ENCODE results near the gene PEAR1.

PEAR1 gene

DNA sequence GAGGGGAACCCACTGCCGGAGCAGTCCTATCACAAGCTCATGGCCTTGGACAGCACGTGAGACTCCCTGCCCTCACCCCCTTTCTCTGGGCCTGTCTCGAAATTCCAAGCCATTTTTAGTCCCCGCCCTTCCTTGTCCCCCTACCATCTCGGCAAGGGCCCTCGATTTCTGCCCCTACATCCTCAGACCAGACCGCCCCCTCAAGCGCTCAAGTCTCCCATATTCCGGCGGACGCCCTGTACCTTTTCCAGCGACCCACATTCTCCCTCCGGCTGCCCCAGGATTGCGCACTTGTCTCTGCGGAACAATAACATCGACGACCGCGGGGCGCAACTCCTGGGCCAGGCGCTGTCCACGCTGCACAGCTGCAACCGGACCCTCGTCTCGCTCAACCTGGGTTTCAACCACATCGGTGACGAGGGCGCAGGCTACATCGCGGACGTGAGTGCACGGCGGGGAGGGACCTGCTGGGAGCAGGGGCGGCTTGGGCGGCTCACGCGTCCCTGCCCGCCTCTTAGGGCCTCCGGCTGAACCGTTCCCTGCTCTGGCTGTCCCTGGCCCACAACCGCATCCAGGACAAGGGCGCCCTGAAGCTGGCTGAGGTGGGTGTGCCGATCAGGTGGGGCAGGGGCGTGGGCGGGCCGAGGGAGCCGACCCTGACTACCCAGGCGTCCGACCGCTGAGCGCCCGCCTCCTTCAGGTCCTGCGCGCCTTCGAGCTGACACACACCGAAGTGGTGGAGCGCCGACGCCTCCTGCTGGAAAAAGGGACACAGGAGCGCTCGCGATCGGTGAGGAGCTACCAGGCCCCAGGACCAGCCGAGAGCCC, 33.9 kb downstream of the PEAR1 start:
- Histone ChIP-seq H3K36me3 (ENCODE audit: control insufficient read depth in 1 of 2, insufficient read depth in 2 of 2, low read length in 2 of 2) (no peaks in the 10 kb centered on the region), H3K9ac (ENCODE audit: low read depth in 1 of 2, low read length in 2 of 2) (no peak overlapping the region), H3K9me3 (ENCODE audit: control insufficient read depth in 1 of 2, low read length in 2 of 2) (no peaks in the 10 kb centered on the region), H3K4me3 (ENCODE audit: low read depth in 1 of 2, low read length in 2 of 2) (peak overlapping the region; percentile 41 to 56), H3K4me1 (ENCODE audit: control insufficient read depth in 1 of 2, insufficient read depth in 2 of 2, low read length in 2 of 2) (peaks cover 9 to 18% of the 10 kb centered on the region in 2 donors), H3K27ac (ENCODE audit: low read depth, low read length) (no peak overlapping the region), H3K27me3 (ENCODE audit: control insufficient read depth in 1 of 2, insufficient read depth in 2 of 2, low read length in 2 of 2) (peaks cover 54 to 59% of the 10 kb centered on the region in 2 donors)

DNA sequence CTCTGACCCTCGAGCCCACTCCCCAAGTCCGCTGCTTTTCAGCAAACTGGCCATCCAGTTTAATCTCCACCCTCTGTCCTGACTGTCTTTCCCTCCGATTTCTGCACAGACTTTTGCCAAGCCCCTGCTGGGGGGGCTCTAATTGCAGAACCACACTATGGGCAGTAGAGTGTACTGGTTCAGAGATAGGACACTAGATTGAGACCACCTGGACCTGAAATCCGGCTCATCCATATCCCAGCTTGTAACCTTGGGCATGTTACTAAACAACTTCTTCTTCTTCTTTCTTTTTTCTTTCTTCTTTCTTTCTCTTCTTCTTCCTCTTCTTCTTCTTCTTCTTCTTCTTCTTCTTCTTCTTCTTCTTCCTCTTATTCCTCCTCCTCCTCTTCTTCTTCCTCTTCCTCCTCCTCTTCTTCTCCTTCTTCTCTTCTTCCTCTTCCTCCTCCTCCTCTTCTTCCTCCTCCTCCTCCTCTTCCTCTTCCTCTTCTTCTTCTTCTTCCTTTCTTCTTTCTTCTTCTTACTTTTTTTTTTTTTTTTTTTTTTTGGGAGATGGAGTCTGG, 34.6 kb downstream of the PEAR1 start:
- no peak overlapping the region for H3K4me3 ChIP-seq (ENCODE audit: low read depth in 1 of 2, low read length in 2 of 2)

DNA sequence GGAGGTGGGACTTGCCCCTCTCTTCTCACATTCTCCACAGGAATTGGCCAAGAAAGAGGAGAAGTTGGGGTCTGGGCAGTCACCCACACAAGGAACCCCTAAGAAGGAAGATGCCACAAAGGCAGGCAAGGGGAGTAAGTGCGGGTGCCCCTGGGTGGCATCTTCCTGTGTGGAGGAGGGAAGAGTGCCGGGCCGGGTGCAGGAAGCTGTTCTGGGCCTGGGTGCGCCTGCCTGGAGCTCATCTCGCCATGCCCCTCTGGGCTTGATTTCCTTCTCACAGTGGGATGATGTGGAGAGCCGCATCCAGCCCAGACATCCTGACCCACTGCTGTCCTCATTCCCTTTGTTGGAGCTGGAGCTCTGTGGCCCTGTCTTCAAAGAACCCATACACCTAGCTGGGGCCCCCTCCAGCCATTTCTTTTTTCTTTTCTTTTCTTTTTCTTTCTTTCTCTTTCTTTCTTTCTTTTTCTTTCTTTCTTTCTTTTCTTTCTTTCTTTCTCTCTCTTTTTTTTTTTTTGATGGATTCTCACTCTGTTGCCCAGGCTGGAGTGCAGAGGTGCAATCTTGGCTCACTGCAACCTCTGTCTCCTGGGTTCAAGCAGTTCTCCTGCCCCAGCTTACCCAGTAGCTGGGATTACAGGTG, 36.2 kb downstream of the PEAR1 start:
- H3K4me1 ChIP-seq (ENCODE audit: control insufficient read depth in 1 of 2, insufficient read depth in 2 of 2, low read length in 2 of 2), result peaks cover 5 to 18% of the 10 kb centered on the region in 2 donors
- peaks cover 36 to 37% of the 10 kb centered on the region in 2 donors for H3K27me3 ChIP-seq (ENCODE audit: control insufficient read depth in 1 of 2, insufficient read depth in 2 of 2, low read length in 2 of 2)
- no peak overlapping the region for H3K27ac ChIP-seq (ENCODE audit: low read depth, low read length)
- no peaks in the 10 kb centered on the region for H3K36me3 ChIP-seq (ENCODE audit: control insufficient read depth in 1 of 2, insufficient read depth in 2 of 2, low read length in 2 of 2)
- no peaks in the 10 kb centered on the region for H3K9me3 ChIP-seq (ENCODE audit: control insufficient read depth in 1 of 2, low read length in 2 of 2)
- no peak overlapping the region for H3K4me3 ChIP-seq (ENCODE audit: low read depth in 1 of 2, low read length in 2 of 2)
- no peak overlapping the region for H3K9ac ChIP-seq (ENCODE audit: low read depth in 1 of 2, low read length in 2 of 2)

More for the DNA sequence above, 34.6 kb downstream of the PEAR1 start:
- Histone ChIP-seq H3K27ac (ENCODE audit: low read depth, low read length) (no peak overlapping the region), H3K9ac (ENCODE audit: low read depth in 1 of 2, low read length in 2 of 2) (no peak overlapping the region), H3K9me3 (ENCODE audit: control insufficient read depth in 1 of 2, low read length in 2 of 2) (no peaks in the 10 kb centered on the region), H3K27me3 (ENCODE audit: control insufficient read depth in 1 of 2, insufficient read depth in 2 of 2, low read length in 2 of 2) (peaks cover 47 to 52% of the 10 kb centered on the region in 2 donors), H3K36me3 (ENCODE audit: control insufficient read depth in 1 of 2, insufficient read depth in 2 of 2, low read length in 2 of 2) (no peaks in the 10 kb centered on the region), H3K4me1 (ENCODE audit: control insufficient read depth in 1 of 2, insufficient read depth in 2 of 2, low read length in 2 of 2) (peaks cover 9 to 18% of the 10 kb centered on the region in 2 donors)

DNA sequence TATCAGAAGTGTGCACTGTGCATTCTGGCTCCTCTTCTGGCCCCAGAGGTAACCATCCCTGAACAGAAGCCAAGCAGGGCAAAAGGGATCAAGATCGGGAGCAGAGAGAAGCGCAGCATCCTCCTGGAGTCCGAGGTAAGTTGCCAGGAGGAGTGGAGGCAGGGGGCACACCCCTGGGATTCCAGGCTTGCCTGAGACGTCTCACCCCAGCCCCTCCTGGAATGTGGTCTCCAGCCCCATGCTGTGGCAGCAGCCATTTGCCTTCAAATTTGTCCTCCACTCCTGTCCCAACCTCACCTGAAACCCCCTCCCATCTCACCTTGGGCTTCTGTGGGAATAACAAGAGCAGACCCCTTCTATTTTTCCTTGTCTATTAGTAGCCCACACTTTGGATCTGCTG, 37.0 kb downstream of the PEAR1 start:
- H3K27ac ChIP-seq (ENCODE audit: low read depth, low read length), result no peak overlapping the region
- no peak overlapping the region for H3K4me3 ChIP-seq (ENCODE audit: low read depth in 1 of 2, low read length in 2 of 2)
- no peak overlapping the region for H3K9ac ChIP-seq (ENCODE audit: low read depth in 1 of 2, low read length in 2 of 2)
- H3K36me3 ChIP-seq (ENCODE audit: control insufficient read depth in 1 of 2, insufficient read depth in 2 of 2, low read length in 2 of 2), result peaks cover under 1 to 6% of the 10 kb centered on the region in 2 donors
- H3K4me1 ChIP-seq (ENCODE audit: control insufficient read depth in 1 of 2, insufficient read depth in 2 of 2, low read length in 2 of 2), result peaks cover 5 to 18% of the 10 kb centered on the region in 2 donors
- peaks cover 28 to 30% of the 10 kb centered on the region in 2 donors for H3K27me3 ChIP-seq (ENCODE audit: control insufficient read depth in 1 of 2, insufficient read depth in 2 of 2, low read length in 2 of 2)
- no peaks in the 10 kb centered on the region for H3K9me3 ChIP-seq (ENCODE audit: control insufficient read depth in 1 of 2, low read length in 2 of 2)

DNA sequence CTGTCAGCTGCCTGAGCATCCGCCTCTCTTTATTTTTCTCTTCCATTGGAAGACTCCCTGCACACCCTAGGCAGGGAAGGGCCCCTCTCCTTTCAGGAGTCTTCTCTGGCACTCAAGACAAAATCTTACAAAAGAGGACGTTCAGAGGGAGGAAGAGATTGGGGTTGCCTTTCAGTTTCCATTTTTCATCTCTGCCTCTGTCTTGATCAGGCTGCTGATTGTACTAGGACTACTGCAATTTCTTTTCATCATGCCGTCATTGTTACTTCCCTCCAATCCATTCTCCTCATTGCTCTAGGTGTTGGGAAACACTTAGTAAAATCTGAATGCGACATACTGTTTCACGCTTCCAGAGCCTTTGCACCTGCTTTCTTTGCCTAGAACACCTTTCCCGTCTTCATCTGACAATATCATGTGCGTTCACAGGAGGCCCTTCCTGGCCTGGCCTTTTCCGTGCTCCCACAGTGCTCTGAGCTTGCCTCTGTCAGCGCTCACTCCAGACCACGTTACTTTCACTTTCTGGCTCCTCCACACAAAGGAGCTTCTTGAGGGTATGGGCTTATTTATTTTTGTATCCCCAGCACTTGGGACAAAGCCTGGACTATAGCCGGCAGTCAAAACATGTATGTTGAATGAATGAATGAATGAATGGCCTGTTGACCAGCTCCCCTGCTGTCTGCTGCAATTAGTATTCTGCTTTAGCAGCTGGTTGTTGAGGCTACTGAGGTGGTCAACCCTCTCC, 37.9 kb downstream of the PEAR1 start:
- Histone ChIP-seq H3K4me1 (ENCODE audit: control insufficient read depth in 1 of 2, insufficient read depth in 2 of 2, low read length in 2 of 2) (peaks cover 5 to 15% of the 10 kb centered on the region in 2 donors), H3K27me3 (ENCODE audit: control insufficient read depth in 1 of 2, insufficient read depth in 2 of 2, low read length in 2 of 2) (peaks cover 22 to 24% of the 10 kb centered on the region in 2 donors), H3K4me3 (ENCODE audit: low read depth in 1 of 2, low read length in 2 of 2) (peak overlapping the region; percentile 18 to 33), H3K9ac (ENCODE audit: low read depth in 1 of 2, low read length in 2 of 2) (no peak overlapping the region), H3K36me3 (ENCODE audit: control insufficient read depth in 1 of 2, insufficient read depth in 2 of 2, low read length in 2 of 2) (peaks cover 3 to 12% of the 10 kb centered on the region in 2 donors), H3K27ac (ENCODE audit: low read depth, low read length) (no peak overlapping the region), H3K9me3 (ENCODE audit: control insufficient read depth in 1 of 2, low read length in 2 of 2) (no peaks in the 10 kb centered on the region)

DNA sequence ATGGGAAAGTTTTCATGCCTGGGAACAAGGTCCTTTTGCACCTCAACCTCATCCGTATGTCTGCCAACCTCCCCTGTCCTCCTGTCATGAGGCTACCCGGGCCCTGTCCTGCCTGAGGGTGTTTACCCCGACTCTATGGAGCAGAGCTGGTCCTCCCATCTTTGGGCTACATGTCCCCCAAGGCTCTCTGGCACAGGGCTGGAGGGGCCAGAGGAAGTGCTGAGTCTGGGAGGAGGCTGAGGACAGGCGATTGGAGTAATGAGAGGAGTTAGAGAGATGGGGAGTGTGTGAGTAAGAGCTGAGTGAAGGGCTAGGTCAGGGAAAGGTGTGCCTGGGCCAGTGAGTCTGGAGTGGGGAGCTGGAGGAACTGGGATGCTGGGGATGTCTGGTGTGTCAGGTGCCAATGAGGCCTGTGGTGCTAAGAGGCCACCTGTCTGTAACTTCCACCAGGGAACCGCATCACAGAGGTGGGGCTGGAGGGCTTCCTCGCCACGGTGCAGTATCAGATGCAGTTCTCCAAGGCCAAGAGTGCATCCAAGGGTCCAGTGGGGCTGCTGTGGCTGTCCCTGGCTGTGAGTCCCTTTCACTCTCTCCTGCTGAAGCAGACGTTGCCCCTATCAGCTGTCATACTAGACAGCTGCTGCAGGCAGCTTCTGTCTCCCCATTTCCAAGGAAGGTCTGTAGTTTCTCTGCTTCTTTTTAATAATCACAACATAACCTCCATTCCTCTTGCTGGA, 38.6 kb downstream of the PEAR1 start:
- no peak overlapping the region for H3K9ac ChIP-seq (ENCODE audit: low read depth in 1 of 2, low read length in 2 of 2)
- no peak overlapping the region for H3K27ac ChIP-seq (ENCODE audit: low read depth, low read length)
- H3K36me3 ChIP-seq (ENCODE audit: control insufficient read depth in 1 of 2, insufficient read depth in 2 of 2, low read length in 2 of 2), result peaks cover 3 to 19% of the 10 kb centered on the region in 2 donors
- peaks cover 5 to 15% of the 10 kb centered on the region in 2 donors for H3K4me1 ChIP-seq (ENCODE audit: control insufficient read depth in 1 of 2, insufficient read depth in 2 of 2, low read length in 2 of 2)
- peak overlapping the region in 1 of 2 donors; percentile 18 for H3K4me3 ChIP-seq (ENCODE audit: low read depth in 1 of 2, low read length in 2 of 2)
- peaks cover 16 to 19% of the 10 kb centered on the region in 2 donors for H3K27me3 ChIP-seq (ENCODE audit: control insufficient read depth in 1 of 2, insufficient read depth in 2 of 2, low read length in 2 of 2)
- no peaks in the 10 kb centered on the region for H3K9me3 ChIP-seq (ENCODE audit: control insufficient read depth in 1 of 2, low read length in 2 of 2)

DNA sequence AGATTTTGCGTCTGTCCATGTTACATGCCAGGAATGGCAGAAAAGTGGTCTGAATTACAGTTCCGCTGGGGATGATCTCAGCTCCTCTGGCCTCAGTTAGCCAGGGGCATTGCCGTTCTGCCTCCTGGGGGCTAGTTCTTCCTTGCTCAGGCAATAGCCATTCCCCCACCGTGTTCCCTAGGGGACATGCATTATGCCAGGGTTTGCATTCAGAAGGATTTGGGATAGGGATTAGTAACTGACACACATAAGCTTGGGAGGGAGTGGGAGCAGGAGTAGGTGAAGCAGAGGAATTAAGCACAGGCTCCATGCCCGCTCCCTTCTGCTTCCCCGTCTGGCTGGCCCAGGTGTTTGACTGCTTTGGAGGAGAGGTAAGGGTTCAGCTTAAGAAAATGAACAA, 39.6 kb downstream of the PEAR1 start:
- Histone ChIP-seq H3K36me3 (ENCODE audit: control insufficient read depth in 1 of 2, insufficient read depth in 2 of 2, low read length in 2 of 2) (peaks cover 3 to 28% of the 10 kb centered on the region in 2 donors), H3K4me3 (ENCODE audit: low read depth in 1 of 2, low read length in 2 of 2) (no peak overlapping the region), H3K9me3 (ENCODE audit: control insufficient read depth in 1 of 2, low read length in 2 of 2) (no peaks in the 10 kb centered on the region), H3K4me1 (ENCODE audit: control insufficient read depth in 1 of 2, insufficient read depth in 2 of 2, low read length in 2 of 2) (peaks cover 5 to 10% of the 10 kb centered on the region in 2 donors), H3K27ac (ENCODE audit: low read depth, low read length) (no peak overlapping the region), H3K27me3 (ENCODE audit: control insufficient read depth in 1 of 2, insufficient read depth in 2 of 2, low read length in 2 of 2) (peaks cover 8 to 9% of the 10 kb centered on the region in 2 donors), H3K9ac (ENCODE audit: low read depth in 1 of 2, low read length in 2 of 2) (no peak overlapping the region)

DNA sequence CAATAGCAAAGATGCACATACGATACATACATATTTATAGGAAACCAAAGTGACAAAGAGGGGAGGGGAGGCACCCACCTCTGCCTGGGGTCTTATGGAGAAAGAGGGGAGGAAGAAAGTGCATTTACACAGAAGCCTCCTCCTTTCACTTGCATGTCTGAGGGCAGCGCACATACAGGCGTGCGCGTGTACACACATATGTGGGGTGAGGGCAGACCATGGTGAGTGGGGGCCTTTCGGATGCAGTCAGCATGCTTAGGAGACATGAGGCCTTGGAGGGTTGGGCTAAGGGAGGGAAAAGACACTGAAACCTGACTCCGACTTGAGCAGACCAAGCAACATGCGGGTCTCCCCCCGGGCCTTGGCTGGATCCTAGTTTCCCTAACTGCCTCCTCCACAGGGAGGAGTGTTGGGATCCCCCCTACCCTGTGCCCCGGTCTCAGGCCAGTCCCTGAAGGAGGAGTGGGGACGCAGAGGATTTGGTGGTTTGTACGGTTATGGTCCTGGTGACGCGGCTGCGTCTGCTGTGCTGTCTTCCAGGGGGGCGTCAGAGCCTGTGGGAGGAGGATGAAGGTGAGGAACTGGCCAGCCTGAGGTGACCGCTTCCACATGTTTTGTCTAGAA, 42.1 kb downstream of the PEAR1 start:
- H3K27me3 ChIP-seq (ENCODE audit: control insufficient read depth in 1 of 2, insufficient read depth in 2 of 2, low read length in 2 of 2), result no peaks in the 10 kb centered on the region
- peaks cover 9 to 52% of the 10 kb centered on the region in 2 donors for H3K36me3 ChIP-seq (ENCODE audit: control insufficient read depth in 1 of 2, insufficient read depth in 2 of 2, low read length in 2 of 2)
- H3K9ac ChIP-seq (ENCODE audit: low read depth in 1 of 2, low read length in 2 of 2), result no peak overlapping the region
- H3K4me1 ChIP-seq (ENCODE audit: control insufficient read depth in 1 of 2, insufficient read depth in 2 of 2, low read length in 2 of 2), result peaks cover 5 to 10% of the 10 kb centered on the region in 2 donors
- no peak overlapping the region for H3K4me3 ChIP-seq (ENCODE audit: low read depth in 1 of 2, low read length in 2 of 2)
- H3K9me3 ChIP-seq (ENCODE audit: control insufficient read depth in 1 of 2, low read length in 2 of 2), result no peaks in the 10 kb centered on the region
- H3K27ac ChIP-seq (ENCODE audit: low read depth, low read length), result no peak overlapping the region

DNA sequence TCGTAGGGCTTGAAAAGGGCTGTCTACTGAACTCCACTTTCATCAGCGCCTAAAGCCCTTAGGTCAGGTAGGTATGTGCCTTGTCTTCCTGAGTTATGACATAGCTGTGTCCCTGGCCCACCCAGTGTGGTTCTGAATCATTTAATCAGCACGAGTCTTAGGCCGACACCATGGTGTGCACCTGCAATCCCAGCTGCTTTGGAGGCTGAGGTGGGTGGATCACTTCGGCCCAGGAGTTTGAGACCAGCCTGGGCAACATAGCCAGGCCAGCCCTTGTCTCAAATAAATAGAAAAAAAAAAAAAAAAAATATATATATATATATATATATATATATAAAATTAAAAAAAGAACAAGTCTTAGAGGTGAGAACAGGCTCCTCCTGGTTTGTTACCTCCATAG, 42.7 kb downstream of the PEAR1 start:
- peaks cover 10 to 57% of the 10 kb centered on the region in 2 donors for H3K36me3 ChIP-seq (ENCODE audit: control insufficient read depth in 1 of 2, insufficient read depth in 2 of 2, low read length in 2 of 2)
- H3K9me3 ChIP-seq (ENCODE audit: control insufficient read depth in 1 of 2, low read length in 2 of 2), result no peaks in the 10 kb centered on the region
- H3K4me1 ChIP-seq (ENCODE audit: control insufficient read depth in 1 of 2, insufficient read depth in 2 of 2, low read length in 2 of 2), result peaks cover 5 to 8% of the 10 kb centered on the region in 2 donors
- H3K4me3 ChIP-seq (ENCODE audit: low read depth in 1 of 2, low read length in 2 of 2), result no peak overlapping the region
- no peaks in the 10 kb centered on the region for H3K27me3 ChIP-seq (ENCODE audit: control insufficient read depth in 1 of 2, insufficient read depth in 2 of 2, low read length in 2 of 2)
- H3K9ac ChIP-seq (ENCODE audit: low read depth in 1 of 2, low read length in 2 of 2), result no peak overlapping the region
- H3K27ac ChIP-seq (ENCODE audit: low read depth, low read length), result no peak overlapping the region

Data from duodenal mucosa (tissue), 2 donors.